OCI-LY1 (cell line): ENCODE results near the gene ASB17.

Experiments used
- H2AFZ ChIP-seq: fragments of 200-600 bp; sonication (generic), shearing (Covaris generic); 2 replicates; pipeline ENCODE4 v1.6.0; 2014; ENCODE audit warnings: antibody characterized with exemption, mild to moderate bottlenecking, low read length
- H3F3A ChIP-seq: fragments of 200-600 bp; sonication (generic), shearing (Covaris generic); 2 replicates; pipeline ENCODE4 v1.6.0; 2014; ENCODE audit warnings: mild to moderate bottlenecking, antibody characterized with exemption, low read length, moderate library complexity; ENCODE audit not compliant: insufficient read depth
- H3K27ac ChIP-seq: fragments of 200-600 bp; sonication (generic); 2 replicates; pipeline ENCODE4 v1.5.1; 2014; ENCODE audit warnings: low read length, mixed run types, mild to moderate bottlenecking, low read depth; ENCODE audit not compliant: poor library complexity, severe bottlenecking
- H3K27me3 ChIP-seq: fragments of 200-600 bp; sonication (generic); 2 replicates; pipeline ENCODE4 v1.6.0; 2014; ENCODE audit warnings: antibody characterized with exemption, mild to moderate bottlenecking, low read length, moderate library complexity; ENCODE audit not compliant: insufficient read depth
- H3K36me3 ChIP-seq: fragments of 200-600 bp; sonication (generic); 2 replicates; pipeline ENCODE4 v1.6.1; 2014; ENCODE audit warnings: mild to moderate bottlenecking, antibody characterized with exemption, low read length, moderate library complexity, mixed read lengths; ENCODE audit not compliant: insufficient read depth
- H3K4me1 ChIP-seq: fragments of 200-600 bp; sonication (generic); 2 replicates; pipeline ENCODE4 v1.5.1; 2014; ENCODE audit warnings: mild to moderate bottlenecking, low read length, moderate library complexity; ENCODE audit not compliant: insufficient read depth, severe bottlenecking
- H3K4me2 ChIP-seq: fragments of 200-600 bp; sonication (generic), shearing (Covaris generic); 2 replicates; pipeline ENCODE4 v1.6.1; 2014; ENCODE audit warnings: low read length
- H3K4me3 ChIP-seq: fragments of 200-600 bp; sonication (generic); 2 replicates; pipeline ENCODE4 v1.5.1; 2014; ENCODE audit warnings: low read length, low read depth, mild to moderate bottlenecking, mixed read lengths; ENCODE audit not compliant: poor library complexity, severe bottlenecking
- H3K79me2 ChIP-seq: fragments of 200-600 bp; shearing (Covaris generic); 2 replicates; pipeline ENCODE4 v1.6.1; 2016; ENCODE audit warnings: mixed run types, low read length, mixed read lengths; ENCODE audit not compliant: insufficient read depth
- H3K9ac ChIP-seq: fragments of 200-600 bp; sonication (generic), shearing (Covaris generic); 2 replicates; pipeline ENCODE4 v1.6.1; 2014; ENCODE audit warnings: mild to moderate bottlenecking, low read length, mixed read lengths
- H3K9me2 ChIP-seq: fragments of 200-600 bp; sonication (generic), shearing (Covaris generic); 2 replicates; pipeline ENCODE4 v1.6.1; 2014; ENCODE audit warnings: low read depth, mild to moderate bottlenecking, low read length, mixed read lengths
- H3K9me3 ChIP-seq: fragments of 200-600 bp; shearing (Covaris generic); 2 replicates; pipeline ENCODE4 v1.6.1; 2014; ENCODE audit warnings: low read length, mixed read lengths
- H4K20me1 ChIP-seq: fragments of 200-600 bp; sonication (generic), shearing (Covaris generic); 2 replicates; pipeline ENCODE4 v1.6.0; 2016; ENCODE audit warnings: mild to moderate bottlenecking, low read length; ENCODE audit not compliant: insufficient read depth
- EZH2 ChIP-seq: fragments of 200-600 bp; sonication (generic), shearing (Covaris generic); IDR thresholded peaks from 2 replicates; pipeline ENCODE4 v1.8.0; 2017; ENCODE audit warnings: borderline replicate concordance, mixed run types, mild to moderate bottlenecking, antibody characterized with exemption, low read length, moderate library complexity, mixed read lengths
- TF ChIP-seq, protein P1 (sequence below): fragments of 200-600 bp; sonication (generic), shearing (Covaris generic); IDR thresholded peaks from 2 replicates; pipeline ENCODE4 v1.5.1; 2017; ENCODE audit warnings: mild to moderate bottlenecking, antibody characterized with exemption, low read length, moderate library complexity, mixed read lengths

The ASB17 gene

DNA sequence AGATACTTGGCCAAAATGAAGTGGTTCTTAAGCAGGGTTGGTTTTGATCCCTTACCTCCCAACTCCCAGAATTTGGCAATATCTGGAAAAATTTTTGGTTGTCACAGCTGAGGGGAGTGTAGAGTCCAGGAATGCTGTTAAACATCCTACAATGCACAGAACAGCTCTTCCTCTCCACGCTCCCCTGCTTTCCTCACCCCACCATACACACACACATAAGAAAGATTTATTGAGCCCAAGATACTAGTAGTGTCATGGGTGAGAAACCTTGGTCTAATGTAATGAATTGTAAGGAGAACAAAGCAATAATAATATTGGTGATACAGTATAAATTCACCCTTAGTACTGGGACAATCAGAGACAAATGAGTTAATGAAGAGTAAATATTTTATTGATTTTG, 47.8 kb downstream of the ASB17 start:
- Histone ChIP-seq H3K27ac (no peak overlapping the region), H3K9me3 (no peaks in the 10 kb centered on the region), H4K20me1 (no peaks in the 10 kb centered on the region), H3K4me1 (no peaks in the 10 kb centered on the region), H3K36me3 (no peaks in the 10 kb centered on the region), H3K27me3 (no peaks in the 10 kb centered on the region), H3K9me2 (no peaks in the 10 kb centered on the region), H3F3A (no peaks in the 10 kb centered on the region), H3K4me3 (no peak overlapping the region), H3K4me2 (no peak overlapping the region), H3K79me2 (no peaks in the 10 kb centered on the region), H3K9ac (no peak overlapping the region), H2AFZ (no peak overlapping the region)
- TF ChIP-seq, protein P1, sequence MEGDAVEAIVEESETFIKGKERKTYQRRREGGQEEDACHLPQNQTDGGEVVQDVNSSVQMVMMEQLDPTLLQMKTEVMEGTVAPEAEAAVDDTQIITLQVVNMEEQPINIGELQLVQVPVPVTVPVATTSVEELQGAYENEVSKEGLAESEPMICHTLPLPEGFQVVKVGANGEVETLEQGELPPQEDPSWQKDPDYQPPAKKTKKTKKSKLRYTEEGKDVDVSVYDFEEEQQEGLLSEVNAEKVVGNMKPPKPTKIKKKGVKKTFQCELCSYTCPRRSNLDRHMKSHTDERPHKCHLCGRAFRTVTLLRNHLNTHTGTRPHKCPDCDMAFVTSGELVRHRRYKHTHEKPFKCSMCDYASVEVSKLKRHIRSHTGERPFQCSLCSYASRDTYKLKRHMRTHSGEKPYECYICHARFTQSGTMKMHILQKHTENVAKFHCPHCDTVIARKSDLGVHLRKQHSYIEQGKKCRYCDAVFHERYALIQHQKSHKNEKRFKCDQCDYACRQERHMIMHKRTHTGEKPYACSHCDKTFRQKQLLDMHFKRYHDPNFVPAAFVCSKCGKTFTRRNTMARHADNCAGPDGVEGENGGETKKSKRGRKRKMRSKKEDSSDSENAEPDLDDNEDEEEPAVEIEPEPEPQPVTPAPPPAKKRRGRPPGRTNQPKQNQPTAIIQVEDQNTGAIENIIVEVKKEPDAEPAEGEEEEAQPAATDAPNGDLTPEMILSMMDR: no peak
- TF ChIP-seq EZH2: no peak

DNA sequence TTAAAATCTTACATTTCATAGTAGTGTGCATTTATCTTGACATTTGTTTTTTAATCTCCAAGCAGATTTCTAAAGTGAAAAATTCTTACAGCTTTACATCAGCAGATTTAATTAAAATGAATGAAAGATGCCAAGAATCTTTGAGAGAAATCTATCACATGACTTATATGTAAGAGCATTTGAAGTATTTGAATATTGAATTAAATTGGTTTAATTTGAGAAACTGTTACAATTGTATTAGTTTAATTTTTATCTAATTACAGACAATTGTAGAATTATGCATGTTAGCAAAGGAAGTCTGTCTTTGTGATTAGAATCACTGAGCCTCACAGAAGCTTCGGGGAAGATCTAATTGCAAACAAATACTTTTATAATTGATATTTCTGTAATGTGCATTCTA, 52.2 kb downstream of the ASB17 start:
- no peak overlapping the region for H3K27ac ChIP-seq
- no peak overlapping the region for H3K4me2 ChIP-seq
- H3K9me3 ChIP-seq: no peaks in the 10 kb centered on the region
- H4K20me1 ChIP-seq: no peaks in the 10 kb centered on the region
- H2AFZ ChIP-seq: no peak overlapping the region
- no peaks in the 10 kb centered on the region for H3K4me1 ChIP-seq
- H3K4me3 ChIP-seq: no peak overlapping the region
- no peak for TF ChIP-seq EZH2
- TF ChIP-seq, protein P1: no peak
- H3K9ac ChIP-seq: no peak overlapping the region
- no peaks in the 10 kb centered on the region for H3K27me3 ChIP-seq
- H3K36me3 ChIP-seq: no peaks in the 10 kb centered on the region
- no peaks in the 10 kb centered on the region for H3F3A ChIP-seq
- no peaks in the 10 kb centered on the region for H3K9me2 ChIP-seq
- H3K79me2 ChIP-seq: no peaks in the 10 kb centered on the region

DNA sequence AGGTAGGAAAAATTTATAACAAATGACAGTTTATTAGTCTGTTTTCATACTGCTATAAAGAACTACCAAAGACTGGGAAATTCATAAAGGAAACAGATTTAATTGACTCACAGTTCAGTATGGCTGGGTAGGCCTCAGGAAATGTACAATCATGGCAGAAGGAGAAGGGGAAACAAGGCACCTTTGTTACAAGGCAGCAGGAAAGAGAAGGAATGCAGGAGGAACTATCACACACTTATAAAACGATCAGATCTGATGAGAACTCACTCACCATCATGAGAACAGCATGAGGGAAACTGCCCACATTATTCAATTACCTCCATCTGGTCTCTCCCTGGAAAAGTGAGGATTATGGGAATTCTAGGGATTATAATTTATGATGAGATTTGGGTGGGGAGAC, 61.3 kb downstream of the ASB17 start:
- H3K27ac ChIP-seq: no peak overlapping the region
- TF ChIP-seq EZH2: no peak
- TF ChIP-seq, protein P1: no peak
- no peak overlapping the region for H3K9ac ChIP-seq
- H3K79me2 ChIP-seq: no peaks in the 10 kb centered on the region
- H4K20me1 ChIP-seq: no peaks in the 10 kb centered on the region
- H3K4me2 ChIP-seq: no peak overlapping the region
- no peaks in the 10 kb centered on the region for H3K27me3 ChIP-seq
- H3K36me3 ChIP-seq: no peaks in the 10 kb centered on the region
- no peak overlapping the region for H3K4me3 ChIP-seq
- H3F3A ChIP-seq: no peaks in the 10 kb centered on the region
- no peaks in the 10 kb centered on the region for H3K4me1 ChIP-seq
- no peaks in the 10 kb centered on the region for H3K9me2 ChIP-seq
- no peaks in the 10 kb centered on the region for H3K9me3 ChIP-seq
- H2AFZ ChIP-seq: no peak overlapping the region
